ENCODE measurements around the gene G3BP1. TPM values are rescaled to one million over a fixed set of nuclear protein-coding genes. Genes with fewer than 3 reads are reported as not detected.
"Not testable (repeated sequence)": the region's sequence is repeated elsewhere in the genome, so short reads cannot be mapped to it uniquely, and the experiment has no call there.

The G3BP1 gene
- total and polyA plus RNA-seq, 8 donors = 15.1 to 138 (median 53.1) TPM

DNA sequence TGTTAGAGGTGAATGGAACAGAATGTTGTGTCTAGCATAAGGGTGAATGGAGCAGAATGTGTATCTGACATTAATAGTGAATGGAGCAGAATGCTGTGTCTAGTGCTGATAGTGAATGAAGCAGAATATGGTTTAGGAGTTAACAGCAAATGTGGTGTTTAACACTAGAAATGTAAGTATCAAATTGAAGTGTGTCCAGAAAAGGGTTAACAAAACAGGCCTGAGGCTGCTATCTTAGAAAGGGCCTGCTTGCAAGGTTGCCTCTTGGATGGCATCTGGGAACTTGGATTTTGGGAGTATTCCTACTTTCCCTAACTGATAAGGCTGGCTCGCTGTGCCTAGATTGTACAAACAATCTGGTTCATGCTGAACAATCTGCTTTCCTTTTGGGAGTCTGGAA lies 76.1 kb downstream of the G3BP1 start:
- 17 to 57% (median 28%) methylated on average over 1 of the region's 1 CpG for WGBS, 5 donors
- no peak for DNase-seq
- H3K36me3 ChIP-seq = no peaks in the 10 kb centered on the region
- no peak overlapping the region for H3K27ac ChIP-seq
- no peaks in the 10 kb centered on the region for H3K4me1 ChIP-seq
- H3K4me3 ChIP-seq = no peak overlapping the region
- no peaks in the 10 kb centered on the region for H3K27me3 ChIP-seq
- H3K9me3 ChIP-seq = no peaks in the 10 kb centered on the region
- intact Hi-C loops (cut with DNase I; ENCODE audit: low total_unique reads) = no loop called here
- TF ChIP-seq POLR2AphosphoS5 (IDR thresholded peaks at IDR 0.05) = no peak
- no peak for TF ChIP-seq POLR2A (IDR thresholded peaks at IDR 0.05)
- TF ChIP-seq EP300 (IDR thresholded peaks at IDR 0.05) = no peak
- TF ChIP-seq, protein P1, sequence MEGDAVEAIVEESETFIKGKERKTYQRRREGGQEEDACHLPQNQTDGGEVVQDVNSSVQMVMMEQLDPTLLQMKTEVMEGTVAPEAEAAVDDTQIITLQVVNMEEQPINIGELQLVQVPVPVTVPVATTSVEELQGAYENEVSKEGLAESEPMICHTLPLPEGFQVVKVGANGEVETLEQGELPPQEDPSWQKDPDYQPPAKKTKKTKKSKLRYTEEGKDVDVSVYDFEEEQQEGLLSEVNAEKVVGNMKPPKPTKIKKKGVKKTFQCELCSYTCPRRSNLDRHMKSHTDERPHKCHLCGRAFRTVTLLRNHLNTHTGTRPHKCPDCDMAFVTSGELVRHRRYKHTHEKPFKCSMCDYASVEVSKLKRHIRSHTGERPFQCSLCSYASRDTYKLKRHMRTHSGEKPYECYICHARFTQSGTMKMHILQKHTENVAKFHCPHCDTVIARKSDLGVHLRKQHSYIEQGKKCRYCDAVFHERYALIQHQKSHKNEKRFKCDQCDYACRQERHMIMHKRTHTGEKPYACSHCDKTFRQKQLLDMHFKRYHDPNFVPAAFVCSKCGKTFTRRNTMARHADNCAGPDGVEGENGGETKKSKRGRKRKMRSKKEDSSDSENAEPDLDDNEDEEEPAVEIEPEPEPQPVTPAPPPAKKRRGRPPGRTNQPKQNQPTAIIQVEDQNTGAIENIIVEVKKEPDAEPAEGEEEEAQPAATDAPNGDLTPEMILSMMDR (IDR thresholded peaks at IDR 0.05) = no peak

DNA sequence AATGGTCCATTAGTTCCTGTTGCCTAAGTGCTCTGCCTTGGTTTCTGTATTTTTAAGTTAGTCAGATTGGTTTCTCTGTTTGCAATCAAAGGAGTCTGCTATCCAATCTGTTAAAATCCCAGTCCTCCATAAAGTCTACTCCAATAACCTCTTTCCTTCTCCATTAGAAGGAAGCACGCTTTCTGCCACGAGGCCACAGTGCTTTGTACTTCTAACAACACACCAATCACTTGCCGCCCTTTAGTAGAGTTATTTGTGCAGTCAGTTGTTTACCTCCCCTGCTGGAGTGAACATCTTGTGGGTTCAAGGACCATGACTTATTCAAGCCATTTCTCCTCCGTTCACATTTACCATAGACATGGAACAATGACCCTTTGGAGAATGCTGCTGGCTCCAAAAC lies 83.9 kb downstream of the G3BP1 start:
- WGBS, 5 donors = 89 to 91% (median 90%) methylated on average over 4 of the region's 4 CpGs
- no peaks in the 10 kb centered on the region for H3K36me3 ChIP-seq
- no peaks in the 10 kb centered on the region for H3K27me3 ChIP-seq
- H3K27ac ChIP-seq = no peak overlapping the region
- intact Hi-C loops (cut with DNase I; ENCODE audit: low total_unique reads) = no loop called here
- H3K4me3 ChIP-seq = no peak overlapping the region
- DNase-seq = no peak
- H3K4me1 ChIP-seq = no peaks in the 10 kb centered on the region
- TF ChIP-seq, protein P1 (IDR thresholded peaks at IDR 0.05) = no peak
- no peak for TF ChIP-seq POLR2AphosphoS5 (IDR thresholded peaks at IDR 0.05)
- TF ChIP-seq EP300 (IDR thresholded peaks at IDR 0.05) = no peak
- no peak for TF ChIP-seq POLR2A (IDR thresholded peaks at IDR 0.05)
- H3K9me3 ChIP-seq = no peaks in the 10 kb centered on the region

DNA sequence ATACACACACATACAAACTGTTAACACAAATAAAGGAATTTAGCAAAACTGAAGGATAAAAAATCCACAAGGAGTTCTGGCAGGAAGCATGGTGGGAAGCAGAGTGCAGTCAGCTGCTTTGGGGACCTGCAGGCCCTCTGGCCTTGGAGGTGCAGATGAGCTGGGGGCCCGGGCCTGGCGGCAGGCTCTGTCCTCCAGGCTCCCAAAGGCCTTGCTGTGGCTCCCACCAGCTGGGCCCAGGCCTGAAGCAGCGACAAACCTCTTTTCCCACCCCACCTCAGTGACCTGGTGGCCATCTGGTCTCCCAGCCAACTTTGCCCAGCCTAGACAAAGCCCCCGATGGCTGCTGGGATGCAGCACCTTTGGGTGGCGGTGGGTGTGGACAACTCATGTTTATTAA lies 85.1 kb downstream of the G3BP1 start:
- Histone ChIP-seq H3K9me3 (no peaks in the 10 kb centered on the region), H3K36me3 (no peaks in the 10 kb centered on the region), H3K4me1 (no peaks in the 10 kb centered on the region), H3K27me3 (no peaks in the 10 kb centered on the region), H3K27ac (no peak overlapping the region), H3K4me3 (no peak overlapping the region)
- WGBS, 5 donors = 84 to 93% (median 92%) methylated on average over 4 to 5 of the region's 5 CpGs
- intact Hi-C loops (cut with DNase I; ENCODE audit: low total_unique reads) = no loop called here
- DNase-seq = no peak
- no peak for TF ChIP-seq EP300 (IDR thresholded peaks at IDR 0.05)
- TF ChIP-seq, protein P1 (IDR thresholded peaks at IDR 0.05) = no peak

DNA sequence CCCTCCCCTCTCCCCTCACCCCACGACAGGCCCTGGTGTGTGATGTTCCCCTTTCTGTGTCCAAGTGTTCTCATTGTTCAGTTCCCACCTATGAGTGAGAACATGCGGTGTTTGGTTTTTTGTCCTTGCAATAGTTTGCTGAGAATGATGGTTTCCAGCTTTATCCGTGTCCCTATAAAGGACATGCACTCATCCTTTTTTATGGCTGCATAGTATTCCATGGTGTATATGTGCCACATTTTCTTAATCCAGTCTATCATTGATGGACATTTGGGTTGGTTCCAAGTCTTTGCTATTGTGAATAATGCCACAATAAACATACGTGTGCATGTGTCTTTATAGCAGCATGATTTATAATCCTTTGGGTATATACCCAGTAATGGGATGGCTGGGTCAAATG lies 89.1 kb downstream of the G3BP1 start:
- DNase-seq; H3K4me3 ChIP-seq; intact Hi-C loops (cut with DNase I; ENCODE audit: low total_unique reads); H3K27me3 ChIP-seq; H3K27ac ChIP-seq; H3K4me1 ChIP-seq; H3K9me3 ChIP-seq; H3K36me3 ChIP-seq: not testable (repeated sequence)
- WGBS, 5 donors = 88 to 94% (median 92%) methylated on average over 3 to 4 of the region's 4 CpGs

Other genes starting within 250 kb of the G3BP1 start
- 1 to 10 TPM in 1 of 5 donors, under 1 TPM in 2, not detected in 2; 0.18 to 4.5 (median 0.58) TPM for gene FAT2, start 180.6 kb upstream of the G3BP1 start, total RNA-seq
- gene FAT2, start 180.6 kb upstream of the G3BP1 start, polyA plus RNA-seq = 10 to 100 TPM in 1 of 3 donors, not detected in 2; 16.8 TPM
- gene SPARC, start 85.0 kb upstream of the G3BP1 start, total RNA-seq = 1,000 to 10,000 TPM in 1 of 5 donors, 100 to 1,000 TPM in 3, 10 to 100 TPM in 1; 36.2 to 1,348 (median 170) TPM
- 10 to 100 TPM; 80.9 to 87.7 (median 86.7) TPM for gene SPARC, start 85.0 kb upstream of the G3BP1 start, polyA plus RNA-seq
- 10 to 100 TPM in 4 of 5 donors, not detected in 1; 24.6 to 80.6 (median 60.4) TPM for gene ATOX1, start 13.3 kb upstream of the G3BP1 start, total RNA-seq
- 100 to 1,000 TPM; 111 to 177 (median 165) TPM for gene ATOX1, start 13.3 kb upstream of the G3BP1 start, polyA plus RNA-seq
- not detected for gene GLRA1, start 152.9 kb downstream of the G3BP1 start, total RNA-seq
- gene GLRA1, start 152.9 kb downstream of the G3BP1 start, polyA plus RNA-seq = not detected

Measured in stomach (tissue), 9 donors.